ENCODE results near the gene SPOCK1.

DNA sequence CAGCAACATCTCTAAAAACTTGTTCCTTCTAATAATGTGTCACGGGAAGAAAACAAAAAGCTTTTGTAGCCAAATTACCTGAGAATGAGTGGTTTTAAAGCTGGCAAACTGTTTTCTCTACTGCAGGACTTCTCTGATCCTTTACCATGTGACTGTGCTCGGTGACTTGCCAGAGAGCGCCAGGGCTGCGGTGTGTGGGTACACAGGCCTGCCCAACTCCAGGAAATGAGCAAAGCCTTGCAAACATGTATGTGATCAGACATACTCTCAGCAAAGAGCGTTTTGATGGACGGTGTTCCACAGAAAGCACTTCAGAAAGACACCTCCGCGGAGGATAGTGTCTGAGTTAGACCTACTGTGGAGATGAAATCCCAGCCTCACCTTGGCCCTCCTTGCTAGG, 157.3 kb downstream of the SPOCK1 start:
- TF ChIP-seq CTCF (IDR thresholded peaks at IDR 0.05) (no peak), POLR2A (IDR thresholded peaks at IDR 0.05) (no peak), POLR2AphosphoS5 (IDR thresholded peaks at IDR 0.05) (no peak), EP300 (IDR thresholded peaks at IDR 0.05) (no peak)
